OCI-LY1 (cell line): ENCODE data around the gene DALRD3.

ENCODE experiments used
- H2AFZ ChIP-seq: fragments of 200-600 bp; sonication (generic), shearing (Covaris generic); 2 replicates; pipeline ENCODE4 v1.6.0; 2014; ENCODE audit warnings: antibody characterized with exemption, mild to moderate bottlenecking, low read length
- H3F3A ChIP-seq: fragments of 200-600 bp; sonication (generic), shearing (Covaris generic); 2 replicates; pipeline ENCODE4 v1.6.0; 2014; ENCODE audit warnings: mild to moderate bottlenecking, antibody characterized with exemption, low read length, moderate library complexity; ENCODE audit not compliant: insufficient read depth
- H3K27ac ChIP-seq: fragments of 200-600 bp; sonication (generic); 2 replicates; pipeline ENCODE4 v1.5.1; 2014; ENCODE audit warnings: low read length, mixed run types, mild to moderate bottlenecking, low read depth; ENCODE audit not compliant: poor library complexity, severe bottlenecking
- H3K27me3 ChIP-seq: fragments of 200-600 bp; sonication (generic); 2 replicates; pipeline ENCODE4 v1.6.0; 2014; ENCODE audit warnings: antibody characterized with exemption, mild to moderate bottlenecking, low read length, moderate library complexity; ENCODE audit not compliant: insufficient read depth
- H3K36me3 ChIP-seq: fragments of 200-600 bp; sonication (generic); 2 replicates; pipeline ENCODE4 v1.6.1; 2014; ENCODE audit warnings: mild to moderate bottlenecking, antibody characterized with exemption, low read length, moderate library complexity, mixed read lengths; ENCODE audit not compliant: insufficient read depth
- H3K4me1 ChIP-seq: fragments of 200-600 bp; sonication (generic); 2 replicates; pipeline ENCODE4 v1.5.1; 2014; ENCODE audit warnings: mild to moderate bottlenecking, low read length, moderate library complexity; ENCODE audit not compliant: insufficient read depth, severe bottlenecking
- H3K4me2 ChIP-seq: fragments of 200-600 bp; sonication (generic), shearing (Covaris generic); 2 replicates; pipeline ENCODE4 v1.6.1; 2014; ENCODE audit warnings: low read length
- H3K4me3 ChIP-seq: fragments of 200-600 bp; sonication (generic); 2 replicates; pipeline ENCODE4 v1.5.1; 2014; ENCODE audit warnings: low read length, low read depth, mild to moderate bottlenecking, mixed read lengths; ENCODE audit not compliant: poor library complexity, severe bottlenecking
- H3K79me2 ChIP-seq: fragments of 200-600 bp; shearing (Covaris generic); 2 replicates; pipeline ENCODE4 v1.6.1; 2016; ENCODE audit warnings: mixed run types, low read length, mixed read lengths; ENCODE audit not compliant: insufficient read depth
- H3K9ac ChIP-seq: fragments of 200-600 bp; sonication (generic), shearing (Covaris generic); 2 replicates; pipeline ENCODE4 v1.6.1; 2014; ENCODE audit warnings: mild to moderate bottlenecking, low read length, mixed read lengths
- H3K9me2 ChIP-seq: fragments of 200-600 bp; sonication (generic), shearing (Covaris generic); 2 replicates; pipeline ENCODE4 v1.6.1; 2014; ENCODE audit warnings: low read depth, mild to moderate bottlenecking, low read length, mixed read lengths
- H3K9me3 ChIP-seq: fragments of 200-600 bp; shearing (Covaris generic); 2 replicates; pipeline ENCODE4 v1.6.1; 2014; ENCODE audit warnings: low read length, mixed read lengths
- H4K20me1 ChIP-seq: fragments of 200-600 bp; sonication (generic), shearing (Covaris generic); 2 replicates; pipeline ENCODE4 v1.6.0; 2016; ENCODE audit warnings: mild to moderate bottlenecking, low read length; ENCODE audit not compliant: insufficient read depth
- CTCF ChIP-seq: fragments of 200-600 bp; sonication (generic), shearing (Covaris generic); IDR thresholded peaks from 2 replicates; pipeline ENCODE4 v1.5.1; 2017; ENCODE audit warnings: mild to moderate bottlenecking, antibody characterized with exemption, low read length, moderate library complexity, mixed read lengths
- EZH2 ChIP-seq: fragments of 200-600 bp; sonication (generic), shearing (Covaris generic); IDR thresholded peaks from 2 replicates; pipeline ENCODE4 v1.8.0; 2017; ENCODE audit warnings: borderline replicate concordance, mixed run types, mild to moderate bottlenecking, antibody characterized with exemption, low read length, moderate library complexity, mixed read lengths

Gene DALRD3

GRCh38 chr3:49020330-49021212, 2.2 kb upstream of the DALRD3 start:
- peak overlapping the region; percentile 98 for H3K4me2 ChIP-seq
- H2AFZ ChIP-seq: no peak overlapping the region
- H3K9me2 ChIP-seq: no peaks in the 10 kb centered on the region
- H3K9me3 ChIP-seq: no peaks in the 10 kb centered on the region
- H3K9ac ChIP-seq: peak overlapping the region; percentile 95
- H3K27ac ChIP-seq: peak overlapping the region; percentile 96
- H3K27me3 ChIP-seq: no peaks in the 10 kb centered on the region
- no peak for TF ChIP-seq EZH2
- peak; percentile 17; the same call in 1 of the 2 replicates for TF ChIP-seq CTCF
- peaks cover 50% of the 10 kb centered on the region for H3K4me1 ChIP-seq
- peak overlapping the region; percentile 95 for H3K4me3 ChIP-seq
- H3K79me2 ChIP-seq: peaks cover 13% of the 10 kb centered on the region; the same call in 1 of the 2 replicates
- peaks cover 35% of the 10 kb centered on the region for H3K36me3 ChIP-seq
- no peaks in the 10 kb centered on the region for H4K20me1 ChIP-seq
- H3F3A ChIP-seq: 0 out of 2 replicates have a peak, but pooled peaks cover 8% of the 10 kb centered on the region

- no peak overlapping the region for H2AFZ ChIP-seq
- H3K9me3 ChIP-seq: no peaks in the 10 kb centered on the region
- no peaks in the 10 kb centered on the region for H3K9me2 ChIP-seq
- H3K27me3 ChIP-seq: no peaks in the 10 kb centered on the region
- H3K4me1 ChIP-seq: peaks cover 43% of the 10 kb centered on the region
- 0 out of 2 replicates have a peak, but pooled peaks cover 8% of the 10 kb centered on the region for H3F3A ChIP-seq
- no peak for TF ChIP-seq EZH2
- no peak for TF ChIP-seq CTCF
- peak overlapping the region; percentile 96 for H3K27ac ChIP-seq
- H3K4me2 ChIP-seq: peak overlapping the region; percentile 98
- H3K9ac ChIP-seq: peak overlapping the region; percentile 95
- peak overlapping the region; percentile 95 for H3K4me3 ChIP-seq
- no peaks in the 10 kb centered on the region for H4K20me1 ChIP-seq
- peaks cover 35% of the 10 kb centered on the region for H3K36me3 ChIP-seq
- H3K79me2 ChIP-seq: peaks cover 13% of the 10 kb centered on the region; the same call in 1 of the 2 replicates
Measured at GRCh38 chr3:49019941-49020329, 1.6 kb upstream of the DALRD3 start.

- H3K4me2 ChIP-seq: peak overlapping the region; percentile 98
- H3K79me2 ChIP-seq: peaks cover 13% of the 10 kb centered on the region; the same call in 1 of the 2 replicates
- H3K4me1 ChIP-seq: peaks cover 37% of the 10 kb centered on the region
- no peak for TF ChIP-seq CTCF
- H3K9ac ChIP-seq: peak overlapping the region; percentile 95
- no peaks in the 10 kb centered on the region for H4K20me1 ChIP-seq
- H3K4me3 ChIP-seq: peak overlapping the region; percentile 95
- H3K9me2 ChIP-seq: no peaks in the 10 kb centered on the region
- peak overlapping the region; percentile 96 for H3K27ac ChIP-seq
- no peak overlapping the region for H2AFZ ChIP-seq
- 0 out of 2 replicates have a peak, but pooled peaks cover 8% of the 10 kb centered on the region for H3F3A ChIP-seq
- no peaks in the 10 kb centered on the region for H3K9me3 ChIP-seq
- H3K36me3 ChIP-seq: peaks cover 32% of the 10 kb centered on the region
- no peaks in the 10 kb centered on the region for H3K27me3 ChIP-seq
Measured at GRCh38 chr3:49018707-49019006, 277 bp upstream of the DALRD3 start.
